GM19455 (cell line): ENCODE results near the gene M1AP.
A peak's percentile ranks its signal among the peaks of the same experiment; 100 is the strongest.

ENCODE experiments used
- ATAC-seq: cut with Tn5 transposase; IDR thresholded peaks from one replicate; pipeline ENCODE4 v1.9.1; 2021; ENCODE audit not compliant: unreplicated experiment

Gene M1AP

GRCh38 chr2:74551530-74551929 is 96.6 kb downstream of the M1AP start:
- ATAC-seq, result no peak

DNA sequence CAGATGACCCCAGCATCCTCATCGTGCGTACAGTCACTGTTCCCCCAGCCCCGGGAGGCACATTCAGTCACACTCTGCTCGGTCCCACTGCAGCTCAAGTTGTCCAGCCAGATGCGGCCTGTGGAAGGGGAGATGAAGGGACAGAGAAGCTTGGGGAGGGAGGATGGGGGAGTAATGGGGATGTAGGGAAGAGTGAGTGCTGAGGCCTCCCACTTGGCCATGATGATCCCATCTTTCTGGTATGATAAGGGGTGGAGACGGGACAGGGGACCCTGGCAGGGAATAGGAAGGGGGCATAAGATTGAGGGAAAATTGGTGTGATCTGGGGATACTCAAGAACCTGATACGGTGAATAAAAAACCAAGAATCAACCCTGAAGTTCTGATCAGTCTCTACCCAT is 97.9 kb downstream of the M1AP start:
- no peak for ATAC-seq

- no peak for ATAC-seq
Observed at GRCh38 chr2:74548900-74549826, 99.0 kb downstream of the M1AP start.

GRCh38 chr2:74548285-74548899 is 99.7 kb downstream of the M1AP start:
- ATAC-seq, result no peak

DNA sequence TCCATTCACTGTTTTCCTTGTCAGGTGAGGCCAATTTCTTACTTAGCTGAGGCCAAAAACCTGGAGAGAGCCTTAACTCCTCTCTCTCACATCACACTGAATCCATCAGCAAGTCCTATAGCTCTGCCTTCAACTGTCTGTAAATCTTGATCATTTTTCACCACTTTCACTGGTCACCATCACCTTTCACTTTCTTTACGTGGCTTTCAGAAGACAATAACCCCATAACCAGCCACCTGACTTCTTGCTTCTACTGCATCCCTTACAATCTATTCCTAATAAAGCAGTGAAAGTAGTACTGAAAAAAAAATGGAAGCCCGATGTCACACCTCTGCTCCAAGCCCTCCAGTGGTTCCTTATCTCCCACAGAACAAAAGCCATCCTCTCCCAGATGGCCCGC is 102.1 kb downstream of the M1AP start:
- no peak for ATAC-seq

DNA sequence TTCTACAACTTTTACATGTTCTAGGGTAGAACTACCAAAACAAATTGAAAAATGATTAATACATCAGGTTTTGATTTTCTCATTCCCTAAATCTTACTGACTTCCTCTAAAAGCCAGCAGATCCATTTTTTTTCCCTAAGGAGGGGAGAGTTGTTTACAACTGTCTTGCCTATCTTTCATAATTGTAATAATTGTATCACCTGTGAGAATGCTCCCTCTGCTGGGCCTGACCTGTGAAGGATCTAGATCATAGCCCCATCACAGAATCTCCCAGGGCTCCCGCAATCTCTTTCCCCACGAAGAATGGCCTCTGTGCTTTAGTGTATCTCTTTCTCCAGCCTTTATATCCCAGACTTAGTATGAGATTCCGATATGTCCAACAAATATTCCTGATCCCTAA is 103.5 kb downstream of the M1AP start:
- no peak for ATAC-seq

DNA sequence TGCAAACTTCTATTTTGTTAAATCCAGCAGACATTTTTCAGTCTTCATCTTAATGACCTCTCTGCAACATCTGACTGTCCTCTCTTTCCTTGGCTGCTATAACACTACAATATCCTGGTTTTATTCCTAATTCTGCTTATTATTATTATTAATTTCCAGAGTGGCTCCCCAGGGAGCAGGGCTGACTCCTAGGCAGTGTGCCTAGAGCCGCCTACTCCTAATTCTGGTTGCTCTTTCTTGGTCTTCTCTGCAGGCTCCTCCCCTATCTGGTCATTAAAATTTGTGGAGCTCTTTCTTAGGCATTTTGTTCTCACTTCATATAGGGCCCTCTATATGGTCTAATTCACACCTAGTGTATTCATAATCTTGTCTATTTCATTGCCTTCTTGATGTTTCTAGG is 105.2 kb downstream of the M1AP start:
- ATAC-seq, result no peak

DNA sequence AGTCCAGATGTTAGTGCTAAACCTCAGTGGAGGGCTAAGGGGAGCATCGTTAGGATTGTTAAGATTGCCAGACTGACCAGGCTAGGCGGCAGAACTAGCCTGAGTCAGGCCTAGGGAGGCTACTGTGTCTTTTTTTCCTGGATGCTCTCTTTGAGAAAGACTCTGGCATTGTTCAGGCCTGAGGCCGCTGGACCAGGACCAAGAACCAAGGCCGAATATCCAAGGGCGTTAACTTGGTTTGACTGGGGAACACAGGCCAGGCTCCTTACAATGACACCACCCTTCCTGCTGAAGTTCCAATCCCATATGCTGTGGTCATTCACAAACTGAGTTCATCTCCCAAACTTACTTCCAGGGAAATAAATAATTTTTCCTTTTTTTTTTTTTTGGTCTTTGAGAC is 107.8 kb downstream of the M1AP start:
- ATAC-seq, result no peak

- no peak for ATAC-seq
Observed at GRCh38 chr2:74538881-74539339, 109.2 kb downstream of the M1AP start.

GRCh38 chr2:74537140-74537539 is 111.0 kb downstream of the M1AP start:
- no peak for ATAC-seq

- ATAC-seq, result no peak
Observed at GRCh38 chr2:74536166-74536950, 111.8 kb downstream of the M1AP start.

DNA sequence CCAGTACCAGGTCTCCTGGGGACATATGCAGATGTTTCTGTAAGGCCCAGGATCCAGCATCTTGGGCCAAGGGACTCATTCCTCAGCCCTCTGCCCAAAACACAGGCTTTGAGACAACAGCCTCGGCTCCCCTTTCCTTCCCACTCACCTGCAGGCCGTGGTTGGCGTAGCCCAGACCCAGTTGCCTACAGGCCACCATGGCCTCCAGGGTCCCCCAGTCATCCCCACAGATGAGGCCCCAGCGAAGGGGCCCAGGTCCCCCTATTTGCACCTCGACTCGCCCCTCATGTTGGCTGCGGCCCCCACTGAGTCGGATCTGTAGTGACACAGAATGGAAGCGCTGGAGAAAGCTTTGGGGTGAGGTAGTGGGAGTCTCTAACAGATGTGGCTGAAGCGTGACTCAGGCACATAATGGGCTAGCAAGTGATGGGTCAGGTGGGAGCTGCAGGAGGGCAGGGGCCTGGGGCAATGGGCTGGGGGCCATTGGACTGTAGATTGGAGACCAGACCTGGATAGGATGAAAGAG is 112.6 kb downstream of the M1AP start:
- ATAC-seq, result no peak

DNA sequence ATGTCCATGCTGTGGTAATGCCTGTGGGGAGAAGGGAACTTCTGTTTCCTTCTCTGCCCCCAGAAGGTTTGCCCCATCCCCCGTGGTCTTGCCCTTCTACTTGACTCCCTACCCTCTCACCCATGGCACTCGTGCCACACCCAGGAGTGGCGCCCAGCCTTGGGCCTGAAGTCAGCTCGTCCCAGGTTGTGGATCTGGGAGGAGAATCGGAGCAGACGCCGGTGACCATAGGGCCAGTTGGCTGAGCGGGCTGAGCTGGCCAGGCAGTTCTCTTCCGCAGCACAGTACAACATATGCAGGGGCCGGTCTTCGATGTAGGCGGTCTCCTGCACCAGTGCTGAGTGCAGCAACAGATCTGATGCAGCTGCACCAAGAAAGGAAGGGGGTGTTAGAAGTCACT is 113.7 kb downstream of the M1AP start:
- no peak for ATAC-seq

- no peak for ATAC-seq
Observed at GRCh38 chr2:74533464-74533863, 114.7 kb downstream of the M1AP start.

- ATAC-seq, result no peak
Observed at GRCh38 chr2:74532222-74532621, 115.9 kb downstream of the M1AP start.

GRCh38 chr2:74531666-74532065 is 116.5 kb downstream of the M1AP start:
- ATAC-seq, result no peak

DNA sequence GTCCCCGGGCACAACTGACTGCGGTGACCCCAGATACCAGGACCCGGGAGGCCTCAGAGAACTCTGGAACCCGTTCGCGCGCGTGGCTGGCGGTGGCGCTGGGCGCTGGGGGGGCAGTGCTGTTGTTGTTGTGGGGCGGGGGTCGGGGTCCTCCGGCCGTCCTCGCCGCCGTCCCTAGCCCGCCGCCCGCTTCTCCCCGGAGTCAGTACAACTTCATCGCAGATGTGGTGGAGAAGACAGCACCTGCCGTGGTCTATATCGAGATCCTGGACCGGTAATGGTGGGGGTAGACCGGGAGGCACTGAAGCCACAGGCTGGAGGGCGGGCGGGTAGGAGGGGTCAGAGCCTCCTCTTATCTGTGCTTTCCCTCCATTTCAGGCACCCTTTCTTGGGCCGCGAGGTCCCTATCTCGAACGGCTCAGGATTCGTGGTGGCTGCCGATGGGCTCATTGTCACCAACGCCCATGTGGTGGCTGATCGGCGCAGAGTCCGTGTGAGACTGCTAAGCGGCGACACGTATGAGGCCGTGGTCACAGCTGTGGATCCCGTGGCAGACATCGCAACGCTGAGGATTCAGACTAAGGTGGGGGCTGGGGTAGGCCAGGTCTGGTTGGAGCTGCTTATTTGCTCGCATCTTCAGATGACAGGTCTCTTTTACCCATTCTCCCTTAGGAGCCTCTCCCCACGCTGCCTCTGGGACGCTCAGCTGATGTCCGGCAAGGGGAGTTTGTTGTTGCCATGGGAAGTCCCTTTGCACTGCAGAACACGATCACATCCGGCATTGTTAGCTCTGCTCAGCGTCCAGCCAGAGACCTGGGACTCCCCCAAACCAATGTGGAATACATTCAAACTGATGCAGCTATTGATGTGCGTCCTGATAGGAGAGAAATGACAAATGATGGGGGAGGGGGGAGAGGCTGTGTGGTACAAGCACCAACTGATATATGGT is 117.6 kb downstream of the M1AP start:
- peak; percentile 20 for ATAC-seq

- peak; percentile 83 for ATAC-seq
Observed at GRCh38 chr2:74529357-74530238, 118.5 kb downstream of the M1AP start, which contains the start of the genes AUP1 and HTRA2. AUP1 (minus strand) TSS chr2:74529706; CDS start chr2:74529629, 77 bp downstream. HTRA2 (plus strand) TSS chr2:74529933; CDS start chr2:74530007, 74 bp downstream.
